ENCODE measurements around the gene MAT1A.

The MAT1A gene

GRCh38 chr10:80296942-80297341 is 7.5 kb upstream of the MAT1A start:
- no peak for TF ChIP-seq ZFX (IDR thresholded peaks at IDR 0.05; ENCODE audit: borderline replicate concordance)
- no peak for TF ChIP-seq CTCF (IDR thresholded peaks at IDR 0.05)
- no peak overlapping the region for H3K27ac ChIP-seq

- 0 out of 2 replicates have a peak overlapping the region, but pooled peaks have one; percentile 94 for H3K27ac ChIP-seq
- TF ChIP-seq CTCF (IDR thresholded peaks at IDR 0.05): no peak
- no peak for TF ChIP-seq ZFX (IDR thresholded peaks at IDR 0.05; ENCODE audit: borderline replicate concordance)
Measured at GRCh38 chr10:80292607-80293239, 3.3 kb upstream of the MAT1A start.

- peak overlapping the region; percentile 94 for H3K27ac ChIP-seq
- TF ChIP-seq CTCF (IDR thresholded peaks at IDR 0.05): no peak
- no peak for TF ChIP-seq ZFX (IDR thresholded peaks at IDR 0.05; ENCODE audit: borderline replicate concordance)
Measured at GRCh38 chr10:80290474-80291220, 1.2 kb upstream of the MAT1A start.

- no peak overlapping the region; the same call in 1 of the 2 replicates for H3K27ac ChIP-seq
- TF ChIP-seq CTCF (IDR thresholded peaks at IDR 0.05) (no peak), ZFX (IDR thresholded peaks at IDR 0.05; ENCODE audit: borderline replicate concordance) (no peak)
Measured at GRCh38 chr10:80288849-80289248, 609 bp downstream of the MAT1A start.

- no peak overlapping the region for H3K27ac ChIP-seq
- no peak for TF ChIP-seq CTCF (IDR thresholded peaks at IDR 0.05)
- TF ChIP-seq ZFX (IDR thresholded peaks at IDR 0.05; ENCODE audit: borderline replicate concordance): no peak
Measured at GRCh38 chr10:80284522-80284921, 4.9 kb downstream of the MAT1A start.

GRCh38 chr10:80283536-80284199 is 5.8 kb downstream of the MAT1A start:
- H3K27ac ChIP-seq: no peak overlapping the region
- TF ChIP-seq CTCF (IDR thresholded peaks at IDR 0.05) (no peak), ZFX (IDR thresholded peaks at IDR 0.05; ENCODE audit: borderline replicate concordance) (no peak)

- no peak overlapping the region for H3K27ac ChIP-seq
- TF ChIP-seq CTCF (IDR thresholded peaks at IDR 0.05) (no peak), ZFX (IDR thresholded peaks at IDR 0.05; ENCODE audit: borderline replicate concordance) (no peak)
Measured at GRCh38 chr10:80283119-80283518, 6.3 kb downstream of the MAT1A start.

All from 22Rv1 (cell line).